Measurements from ENCODE around the gene C9orf85. TPM values are rescaled to one million over a fixed set of nuclear protein-coding genes. Genes with fewer than 3 reads are reported as not detected.
"Not testable (repeated sequence)": the region's sequence is repeated elsewhere in the genome, so short reads cannot be mapped to it uniquely, and the experiment has no call there.

Gene C9orf85
- total and polyA plus RNA-seq, 2 donors: 12.0 to 18.8 TPM

- Histone ChIP-seq H3K4me3 (ENCODE audit: low read length in 2 of 2) (no peak overlapping the region), H3K36me3 (ENCODE audit: control insufficient read depth in 2 of 2, insufficient read depth in 2 of 2, low read length in 1 of 2) (no peaks in the 10 kb centered on the region), H3K4me1 (ENCODE audit: control insufficient read depth in 2 of 2, insufficient read depth in 2 of 2, low read length in 2 of 2) (no peaks in the 10 kb centered on the region), H3K9me3 (ENCODE audit: control insufficient read depth in 2 of 2, insufficient read depth in 1 of 2, low read length in 1 of 2) (no peaks in the 10 kb centered on the region), H3K27ac (ENCODE audit: low read depth in 1 of 2, low read length in 1 of 2) (no peak overlapping the region), H3K27me3 (ENCODE audit: control insufficient read depth in 2 of 2, insufficient read depth in 1 of 2, low read length in 1 of 2) (no peaks in the 10 kb centered on the region)
- 95% methylated on average over 1 of the region's 1 CpG for WGBS
- DNase-seq (ENCODE audit: low read depth in 6 of 9, low spot score in 9 of 9): no peak
These were observed 79.0 kb downstream of the C9orf85 start for GRCh38 chr9:71990466-71990865.

GRCh38 chr9:72005451-72005850 lies 94.0 kb downstream of the C9orf85 start:
- Histone ChIP-seq H3K36me3 (ENCODE audit: control insufficient read depth in 2 of 2, insufficient read depth in 2 of 2, low read length in 1 of 2) (no peaks in the 10 kb centered on the region), H3K27ac (ENCODE audit: low read depth in 1 of 2, low read length in 1 of 2) (no peak overlapping the region), H3K27me3 (ENCODE audit: control insufficient read depth in 2 of 2, insufficient read depth in 1 of 2, low read length in 1 of 2) (no peaks in the 10 kb centered on the region), H3K4me3 (ENCODE audit: low read length in 2 of 2) (no peak overlapping the region), H3K9me3 (ENCODE audit: control insufficient read depth in 2 of 2, insufficient read depth in 1 of 2, low read length in 1 of 2) (no peaks in the 10 kb centered on the region), H3K4me1 (ENCODE audit: control insufficient read depth in 2 of 2, insufficient read depth in 2 of 2, low read length in 2 of 2) (no peaks in the 10 kb centered on the region)
- DNase-seq (ENCODE audit: low read depth in 6 of 9, low spot score in 9 of 9): no peak

GRCh38 chr9:72006501-72006900 lies 95.1 kb downstream of the C9orf85 start:
- no peak for DNase-seq (ENCODE audit: low read depth in 6 of 9, low spot score in 9 of 9)
- H3K27ac ChIP-seq (ENCODE audit: low read depth in 1 of 2, low read length in 1 of 2): no peak overlapping the region
- 97% methylated on average over 5 of the region's 5 CpGs for WGBS
- no peaks in the 10 kb centered on the region for H3K27me3 ChIP-seq (ENCODE audit: control insufficient read depth in 2 of 2, insufficient read depth in 1 of 2, low read length in 1 of 2)
- no peaks in the 10 kb centered on the region for H3K4me1 ChIP-seq (ENCODE audit: control insufficient read depth in 2 of 2, insufficient read depth in 2 of 2, low read length in 2 of 2)
- H3K36me3 ChIP-seq (ENCODE audit: control insufficient read depth in 2 of 2, insufficient read depth in 2 of 2, low read length in 1 of 2): no peaks in the 10 kb centered on the region
- no peaks in the 10 kb centered on the region for H3K9me3 ChIP-seq (ENCODE audit: control insufficient read depth in 2 of 2, insufficient read depth in 1 of 2, low read length in 1 of 2)
- no peak overlapping the region for H3K4me3 ChIP-seq (ENCODE audit: low read length in 2 of 2)

GRCh38 chr9:72007726-72008125 lies 96.3 kb downstream of the C9orf85 start:
- H3K9me3 ChIP-seq (ENCODE audit: control insufficient read depth in 2 of 2, insufficient read depth in 1 of 2, low read length in 1 of 2); H3K27me3 ChIP-seq (ENCODE audit: control insufficient read depth in 2 of 2, insufficient read depth in 1 of 2, low read length in 1 of 2); H3K27ac ChIP-seq (ENCODE audit: low read depth in 1 of 2, low read length in 1 of 2); H3K4me1 ChIP-seq (ENCODE audit: control insufficient read depth in 2 of 2, insufficient read depth in 2 of 2, low read length in 2 of 2); H3K4me3 ChIP-seq (ENCODE audit: low read length in 2 of 2); H3K36me3 ChIP-seq (ENCODE audit: control insufficient read depth in 2 of 2, insufficient read depth in 2 of 2, low read length in 1 of 2); DNase-seq (ENCODE audit: low read depth in 6 of 9, low spot score in 9 of 9): not testable (repeated sequence)
- WGBS: 92% methylated on average over 20 of the region's 20 CpGs

- Histone ChIP-seq H3K9me3 (ENCODE audit: control insufficient read depth in 2 of 2, insufficient read depth in 1 of 2, low read length in 1 of 2) (no peaks in the 10 kb centered on the region), H3K27ac (ENCODE audit: low read depth in 1 of 2, low read length in 1 of 2) (no peak overlapping the region), H3K36me3 (ENCODE audit: control insufficient read depth in 2 of 2, insufficient read depth in 2 of 2, low read length in 1 of 2) (no peaks in the 10 kb centered on the region), H3K4me1 (ENCODE audit: control insufficient read depth in 2 of 2, insufficient read depth in 2 of 2, low read length in 2 of 2) (no peaks in the 10 kb centered on the region), H3K4me3 (ENCODE audit: low read length in 2 of 2) (no peak overlapping the region), H3K27me3 (ENCODE audit: control insufficient read depth in 2 of 2, insufficient read depth in 1 of 2, low read length in 1 of 2) (no peaks in the 10 kb centered on the region)
- 96% methylated on average over 4 of the region's 4 CpGs for WGBS
- no peak for DNase-seq (ENCODE audit: low read depth in 6 of 9, low spot score in 9 of 9)
These were observed 101.2 kb downstream of the C9orf85 start for GRCh38 chr9:72012646-72013045.

- Histone ChIP-seq H3K27me3 (ENCODE audit: control insufficient read depth in 2 of 2, insufficient read depth in 1 of 2, low read length in 1 of 2) (no peaks in the 10 kb centered on the region), H3K4me3 (ENCODE audit: low read length in 2 of 2) (no peak overlapping the region), H3K9me3 (ENCODE audit: control insufficient read depth in 2 of 2, insufficient read depth in 1 of 2, low read length in 1 of 2) (no peaks in the 10 kb centered on the region), H3K4me1 (ENCODE audit: control insufficient read depth in 2 of 2, insufficient read depth in 2 of 2, low read length in 2 of 2) (no peaks in the 10 kb centered on the region), H3K36me3 (ENCODE audit: control insufficient read depth in 2 of 2, insufficient read depth in 2 of 2, low read length in 1 of 2) (no peaks in the 10 kb centered on the region), H3K27ac (ENCODE audit: low read depth in 1 of 2, low read length in 1 of 2) (no peak overlapping the region)
- DNase-seq (ENCODE audit: low read depth in 6 of 9, low spot score in 9 of 9): peak in 1 of 9 donors; percentile 9
- WGBS: 2% methylated on average over 1 of the region's 1 CpG
These were observed 101.9 kb downstream of the C9orf85 start for GRCh38 chr9:72013292-72013760.

GRCh38 chr9:72022841-72023240 lies 111.4 kb downstream of the C9orf85 start:
- H3K9me3 ChIP-seq (ENCODE audit: control insufficient read depth in 2 of 2, insufficient read depth in 1 of 2, low read length in 1 of 2): no peaks in the 10 kb centered on the region
- H3K4me1 ChIP-seq (ENCODE audit: control insufficient read depth in 2 of 2, insufficient read depth in 2 of 2, low read length in 2 of 2): peaks cover 0 to 5% of the 10 kb centered on the region in 2 donors
- H3K27ac ChIP-seq (ENCODE audit: low read depth in 1 of 2, low read length in 1 of 2): no peak overlapping the region
- no peak for DNase-seq (ENCODE audit: low read depth in 6 of 9, low spot score in 9 of 9)
- no peaks in the 10 kb centered on the region for H3K27me3 ChIP-seq (ENCODE audit: control insufficient read depth in 2 of 2, insufficient read depth in 1 of 2, low read length in 1 of 2)
- 95% methylated on average over 3 of the region's 3 CpGs for WGBS
- H3K4me3 ChIP-seq (ENCODE audit: low read length in 2 of 2): no peak overlapping the region
- H3K36me3 ChIP-seq (ENCODE audit: control insufficient read depth in 2 of 2, insufficient read depth in 2 of 2, low read length in 1 of 2): no peaks in the 10 kb centered on the region

Other genes with a start within 250 kb of the C9orf85 start
- gene CEMIP2, start 143.1 kb upstream of the C9orf85 start, total RNA-seq: 16.2 TPM
- gene CEMIP2, start 143.1 kb upstream of the C9orf85 start, polyA plus RNA-seq: 48.3 TPM
- gene ABHD17B, start 446 bp upstream of the C9orf85 start, total RNA-seq: 53.1 TPM
- 23.3 TPM for gene ABHD17B, start 446 bp upstream of the C9orf85 start, polyA plus RNA-seq
- gene C9orf57, start 149.0 kb downstream of the C9orf85 start, total RNA-seq: not detected
- gene C9orf57, start 149.0 kb downstream of the C9orf85 start, polyA plus RNA-seq: 0.11 TPM
- gene GDA, start 237.8 kb downstream of the C9orf85 start, total RNA-seq: 0.76 TPM
- gene GDA, start 237.8 kb downstream of the C9orf85 start, polyA plus RNA-seq: 3.9 TPM